Kidney epithelial cell (primary cell): ENCODE measurements around the gene NNMT. TPM values are rescaled to one million over a fixed set of nuclear protein-coding genes. Genes with fewer than 3 reads are reported as not detected.
A peak's percentile ranks its signal among the peaks of the same experiment; 100 is the strongest.

ENCODE experiments used
- DNase-seq: peaks from one replicate; pipeline ENCODE4 v3.0.0-alpha.2; 2010; ENCODE audit warnings: low read depth
- H3K27me3 ChIP-seq: 2 replicates; pipeline ENCODE4 v1.6.0; 2011; ENCODE audit warnings: low read length; ENCODE audit not compliant: control insufficient read depth, insufficient read depth
- H3K36me3 ChIP-seq: 2 replicates; pipeline ENCODE4 v1.5.1; 2011; ENCODE audit warnings: low read length; ENCODE audit not compliant: control insufficient read depth, insufficient read depth
- H3K4me3 ChIP-seq: 2 replicates; pipeline ENCODE4 v1.5.1; 2011; ENCODE audit warnings: low read depth, mild to moderate bottlenecking, control low read depth, low read length
- total RNA-seq: library from RNA; depleted of rRNA; stranded (reverse); fragments of >200 nt; gene quantifications from 2 replicates; pipeline ENCODE4 v1.2.3, GENCODE V29; 2015
- TF ChIP-seq, protein P1 (sequence below): IDR thresholded peaks from 2 replicates; pipeline ENCODE4 v1.5.1; 2011; ENCODE audit warnings: mild to moderate bottlenecking, moderate library complexity, low read length, control low read depth, inconsistent platforms; ENCODE audit not compliant: insufficient read depth, poor library complexity, severe bottlenecking

NNMT gene
- 470 and 585 TPM in 2 replicates for total RNA-seq

DNA sequence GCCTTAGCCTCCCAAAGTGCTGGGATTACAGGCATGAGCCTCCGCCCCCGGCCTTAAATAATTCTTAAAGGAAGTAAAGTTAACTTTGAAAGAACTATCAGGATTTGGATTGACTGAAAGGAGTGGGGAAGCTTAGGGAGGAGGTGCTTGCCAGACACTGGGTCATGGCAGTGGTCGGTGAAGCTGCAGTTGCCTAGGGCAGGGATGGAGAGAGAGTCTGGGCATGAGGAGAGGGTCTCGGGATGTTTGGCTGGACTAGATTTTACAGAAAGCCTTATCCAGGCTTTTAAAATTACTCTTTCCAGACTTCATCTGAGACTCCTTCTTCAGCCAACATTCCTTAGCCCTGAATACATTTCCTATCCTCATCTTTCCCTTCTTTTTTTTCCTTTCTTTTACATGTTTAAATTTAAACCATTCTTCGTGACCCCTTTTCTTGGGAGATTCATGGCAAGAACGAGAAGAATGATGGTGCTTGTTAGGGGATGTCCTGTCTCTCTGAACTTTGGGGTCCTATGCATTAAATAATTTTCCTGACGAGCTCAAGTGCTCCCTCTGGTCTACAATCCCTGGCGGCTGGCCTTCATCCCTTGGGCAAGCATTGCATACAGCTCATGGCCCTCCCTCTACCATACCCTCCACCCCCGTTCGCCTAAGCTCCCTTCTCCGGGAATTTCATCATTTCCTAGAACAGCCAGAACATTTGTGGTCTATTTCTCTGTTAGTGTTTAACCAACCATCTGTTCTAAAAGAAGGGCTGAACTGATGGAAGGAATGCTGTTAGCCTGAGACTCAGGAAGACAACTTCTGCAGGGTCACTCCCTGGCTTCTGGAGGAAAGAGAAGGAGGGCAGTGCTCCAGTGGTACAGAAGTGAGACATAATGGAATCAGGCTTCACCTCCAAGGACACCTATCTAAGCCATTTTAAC lies at the start of gene NNMT:
Gene NNMT (plus strand): TSS at position 724 of the 929 bp plus-strand sequence. CDS start 158 bp downstream, at position 882.
- peak; percentile 95 for DNase-seq
- peaks cover 2% of the 10 kb centered on the region for H3K36me3 ChIP-seq
- TF ChIP-seq, protein P1, sequence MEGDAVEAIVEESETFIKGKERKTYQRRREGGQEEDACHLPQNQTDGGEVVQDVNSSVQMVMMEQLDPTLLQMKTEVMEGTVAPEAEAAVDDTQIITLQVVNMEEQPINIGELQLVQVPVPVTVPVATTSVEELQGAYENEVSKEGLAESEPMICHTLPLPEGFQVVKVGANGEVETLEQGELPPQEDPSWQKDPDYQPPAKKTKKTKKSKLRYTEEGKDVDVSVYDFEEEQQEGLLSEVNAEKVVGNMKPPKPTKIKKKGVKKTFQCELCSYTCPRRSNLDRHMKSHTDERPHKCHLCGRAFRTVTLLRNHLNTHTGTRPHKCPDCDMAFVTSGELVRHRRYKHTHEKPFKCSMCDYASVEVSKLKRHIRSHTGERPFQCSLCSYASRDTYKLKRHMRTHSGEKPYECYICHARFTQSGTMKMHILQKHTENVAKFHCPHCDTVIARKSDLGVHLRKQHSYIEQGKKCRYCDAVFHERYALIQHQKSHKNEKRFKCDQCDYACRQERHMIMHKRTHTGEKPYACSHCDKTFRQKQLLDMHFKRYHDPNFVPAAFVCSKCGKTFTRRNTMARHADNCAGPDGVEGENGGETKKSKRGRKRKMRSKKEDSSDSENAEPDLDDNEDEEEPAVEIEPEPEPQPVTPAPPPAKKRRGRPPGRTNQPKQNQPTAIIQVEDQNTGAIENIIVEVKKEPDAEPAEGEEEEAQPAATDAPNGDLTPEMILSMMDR, result peak; percentile 1
- H3K4me3 ChIP-seq, result peak within 1 kb of the TSS; percentile 85
- H3K27me3 ChIP-seq, result no peaks in the 10 kb centered on the region

DNA sequence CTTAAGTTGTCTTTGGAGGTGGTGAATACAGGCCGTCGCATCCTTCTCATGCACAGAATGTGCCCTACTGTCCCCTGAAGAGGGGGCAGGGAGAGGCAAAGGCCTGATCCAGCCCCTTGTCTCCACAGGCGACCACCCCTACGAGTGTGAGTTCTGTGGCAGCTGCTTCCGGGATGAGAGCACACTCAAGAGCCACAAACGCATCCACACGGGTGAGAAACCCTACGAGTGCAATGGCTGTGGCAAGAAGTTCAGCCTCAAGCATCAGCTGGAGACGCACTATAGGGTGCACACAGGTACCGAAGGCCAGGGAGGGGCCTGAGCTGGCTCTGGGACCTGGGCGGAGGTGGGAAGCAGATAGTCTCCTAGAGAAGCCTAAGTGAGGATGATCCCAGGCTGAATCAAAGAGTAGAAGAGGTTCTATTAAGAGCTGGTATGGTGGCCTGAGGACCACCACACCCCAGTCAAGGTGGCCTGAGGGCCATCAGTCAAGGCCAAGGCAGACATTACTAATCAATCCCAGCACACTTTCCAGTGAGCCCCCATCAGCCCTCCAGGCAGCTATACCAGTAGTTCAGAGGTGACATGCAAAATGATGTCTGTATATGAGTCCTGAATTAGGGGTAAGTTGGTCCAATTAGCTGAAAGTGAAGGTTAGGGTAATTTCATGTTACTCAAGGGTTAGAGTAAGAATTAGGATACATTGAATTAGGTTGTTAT lies 49.0 kb upstream of the NNMT start:
- DNase-seq, result no peak
- no peaks in the 10 kb centered on the region for H3K36me3 ChIP-seq
- no peak overlapping the region for H3K4me3 ChIP-seq
- TF ChIP-seq, protein P1, result no peak
- peaks cover 45% of the 10 kb centered on the region for H3K27me3 ChIP-seq

DNA sequence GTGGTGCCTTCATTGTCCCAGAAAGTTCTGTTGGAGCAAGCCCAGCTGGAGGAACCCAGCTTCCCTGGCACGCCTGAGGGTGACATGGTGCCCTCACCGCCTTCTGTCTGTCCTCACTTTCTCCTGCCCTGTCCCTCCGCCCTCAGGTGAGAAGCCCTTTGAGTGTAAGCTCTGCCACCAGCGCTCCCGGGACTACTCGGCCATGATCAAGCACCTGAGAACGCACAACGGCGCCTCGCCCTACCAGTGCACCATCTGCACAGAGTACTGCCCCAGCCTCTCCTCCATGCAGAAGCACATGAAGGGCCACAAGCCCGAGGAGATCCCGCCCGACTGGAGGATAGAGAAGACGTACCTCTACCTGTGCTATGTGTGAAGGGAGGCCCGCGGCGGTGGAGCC lies 46.0 kb upstream of the NNMT start:
- Histone ChIP-seq H3K36me3 (no peaks in the 10 kb centered on the region), H3K27me3 (peaks cover 31% of the 10 kb centered on the region), H3K4me3 (no peak overlapping the region)
- TF ChIP-seq, protein P1, result no peak
- no peak for DNase-seq

DNA sequence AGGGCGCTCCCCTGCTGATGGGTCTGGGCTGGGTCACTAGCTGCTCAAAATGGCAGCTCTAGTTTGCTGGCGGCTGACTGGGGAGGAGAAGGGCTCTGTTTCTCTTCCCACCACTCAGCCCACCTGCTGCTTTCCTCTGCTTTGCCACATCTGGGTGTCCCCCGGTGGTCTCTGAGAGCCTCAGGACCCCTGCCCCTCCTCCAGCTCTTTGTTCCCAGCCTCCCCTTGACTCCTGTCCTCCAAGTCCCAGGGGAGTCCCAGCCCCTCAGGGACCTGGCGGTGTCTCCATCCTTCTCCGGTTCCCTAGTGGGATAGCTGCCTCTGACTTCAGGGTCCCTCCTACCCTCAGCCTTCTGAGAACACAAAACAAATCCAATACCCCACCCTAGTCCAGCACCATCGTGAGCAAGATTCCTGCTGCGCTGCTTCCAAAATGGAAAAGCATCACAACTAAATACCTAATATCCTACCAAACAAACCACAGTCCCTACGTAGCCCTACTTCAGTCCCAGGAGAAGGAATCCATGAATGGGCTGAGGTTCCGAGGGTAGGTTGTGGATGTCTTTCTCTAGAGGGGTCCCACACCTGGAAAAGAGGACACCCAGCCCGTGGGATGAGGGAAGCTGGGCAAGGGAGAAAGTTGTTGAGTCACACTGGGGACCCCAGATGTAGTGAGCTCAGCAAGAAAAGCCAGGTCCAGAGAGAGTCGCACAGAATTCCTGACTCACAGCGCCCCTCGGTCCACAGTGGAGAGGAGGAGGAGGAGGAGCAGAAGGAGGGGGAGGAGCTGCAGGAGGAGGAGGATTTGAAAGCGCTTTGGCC lies 45.0 kb upstream of the NNMT start:
- Histone ChIP-seq H3K36me3 (no peaks in the 10 kb centered on the region), H3K27me3 (peaks cover 22% of the 10 kb centered on the region), H3K4me3 (no peak overlapping the region)
- TF ChIP-seq, protein P1, result no peak
- no peak for DNase-seq

DNA sequence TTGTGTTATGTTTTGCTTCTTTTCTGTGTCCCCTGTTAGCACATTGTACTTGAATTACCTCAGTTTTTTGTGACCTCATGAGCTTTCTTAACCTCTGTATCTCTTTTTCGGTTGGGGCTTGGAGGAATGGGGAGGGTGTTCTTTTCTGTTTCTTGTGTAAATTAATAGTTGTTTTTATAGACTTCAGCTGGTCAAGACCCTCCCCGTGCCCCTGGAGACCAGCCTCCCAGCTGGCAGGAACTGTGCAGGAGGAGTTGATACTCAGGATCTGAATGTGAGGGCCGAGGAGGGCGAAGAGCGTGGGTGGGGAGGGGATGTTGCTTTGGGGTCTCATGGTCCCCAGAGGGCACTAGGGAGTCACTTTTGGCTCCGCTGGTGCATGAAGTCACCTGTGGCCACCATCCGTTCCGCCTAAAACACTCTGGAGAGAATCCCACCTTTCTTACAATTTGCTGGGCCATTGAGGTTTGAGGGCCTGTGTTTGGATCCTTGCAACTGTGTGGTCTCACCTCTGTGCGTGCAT lies 44.3 kb upstream of the NNMT start:
- Histone ChIP-seq H3K27me3 (peaks cover 28% of the 10 kb centered on the region), H3K4me3 (no peak overlapping the region), H3K36me3 (no peaks in the 10 kb centered on the region)
- DNase-seq, result no peak
- TF ChIP-seq, protein P1, result no peak
